GM10266 (cell line): Measurements from ENCODE around the gene NCKAP5.

Source experiments
- DNase-seq: peaks from one replicate; pipeline ENCODE4 v3.0.0; 2012; ENCODE audit errors: extremely low spot score
- TF ChIP-seq, protein P1 (sequence below): IDR thresholded peaks from 2 replicates; pipeline ENCODE4 v1.5.1; 2012; ENCODE audit warnings: mild to moderate bottlenecking, low read depth; ENCODE audit not compliant: control insufficient read depth, insufficient read depth; ENCODE audit errors: missing control alignments

NCKAP5 gene

DNA sequence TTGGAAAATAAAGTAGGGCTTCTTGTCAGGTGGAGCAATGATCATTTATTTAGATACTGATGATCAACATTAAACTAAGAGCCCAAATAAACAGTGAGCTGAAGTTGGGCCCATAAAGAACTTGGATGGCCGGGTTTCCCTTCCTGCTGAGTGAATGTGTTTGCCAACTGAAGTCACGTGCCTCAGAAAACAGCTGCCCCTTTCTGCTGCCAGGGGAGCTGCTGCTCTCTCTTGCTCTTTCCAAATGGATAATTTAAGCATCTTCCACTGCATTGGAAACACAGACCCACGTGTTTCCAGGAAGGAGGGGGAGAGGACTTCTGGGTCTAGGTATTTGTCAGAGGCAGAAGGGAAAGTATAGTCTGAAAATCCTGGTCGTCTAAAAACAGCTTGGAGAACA, 22.9 kb upstream of the NCKAP5 start:
- DNase-seq = no peak

DNA sequence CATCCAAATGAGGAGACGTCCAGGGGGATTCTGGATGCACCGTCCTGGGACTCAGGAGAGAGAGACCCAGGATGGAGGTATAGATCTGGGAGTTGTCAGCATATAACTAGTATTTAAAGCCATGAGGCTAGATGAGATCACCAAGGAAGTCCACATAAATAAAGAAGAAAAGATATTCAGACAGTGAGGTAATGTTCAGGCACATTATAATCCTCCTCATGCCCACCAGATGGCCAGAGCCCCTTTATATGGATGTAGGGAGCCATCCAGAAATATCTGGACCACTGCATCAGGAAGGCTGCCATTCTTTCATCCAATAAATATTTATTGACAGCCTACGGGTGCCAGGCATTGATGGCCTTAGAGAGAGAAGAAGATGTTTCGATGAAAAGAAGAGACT, 21.2 kb upstream of the NCKAP5 start:
- TF ChIP-seq, protein P1, sequence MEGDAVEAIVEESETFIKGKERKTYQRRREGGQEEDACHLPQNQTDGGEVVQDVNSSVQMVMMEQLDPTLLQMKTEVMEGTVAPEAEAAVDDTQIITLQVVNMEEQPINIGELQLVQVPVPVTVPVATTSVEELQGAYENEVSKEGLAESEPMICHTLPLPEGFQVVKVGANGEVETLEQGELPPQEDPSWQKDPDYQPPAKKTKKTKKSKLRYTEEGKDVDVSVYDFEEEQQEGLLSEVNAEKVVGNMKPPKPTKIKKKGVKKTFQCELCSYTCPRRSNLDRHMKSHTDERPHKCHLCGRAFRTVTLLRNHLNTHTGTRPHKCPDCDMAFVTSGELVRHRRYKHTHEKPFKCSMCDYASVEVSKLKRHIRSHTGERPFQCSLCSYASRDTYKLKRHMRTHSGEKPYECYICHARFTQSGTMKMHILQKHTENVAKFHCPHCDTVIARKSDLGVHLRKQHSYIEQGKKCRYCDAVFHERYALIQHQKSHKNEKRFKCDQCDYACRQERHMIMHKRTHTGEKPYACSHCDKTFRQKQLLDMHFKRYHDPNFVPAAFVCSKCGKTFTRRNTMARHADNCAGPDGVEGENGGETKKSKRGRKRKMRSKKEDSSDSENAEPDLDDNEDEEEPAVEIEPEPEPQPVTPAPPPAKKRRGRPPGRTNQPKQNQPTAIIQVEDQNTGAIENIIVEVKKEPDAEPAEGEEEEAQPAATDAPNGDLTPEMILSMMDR = no peak
- DNase-seq = no peak

More for the DNA sequence above, 22.9 kb upstream of the NCKAP5 start:
- TF ChIP-seq, protein P1 = no peak

- no peak for DNase-seq
- TF ChIP-seq, protein P1 = no peak
These were observed 19.9 kb upstream of the NCKAP5 start for GRCh38 chr2:133588144-133588543.

- TF ChIP-seq, protein P1 = no peak
These were observed 18.7 kb upstream of the NCKAP5 start for GRCh38 chr2:133586978-133587377.

DNA sequence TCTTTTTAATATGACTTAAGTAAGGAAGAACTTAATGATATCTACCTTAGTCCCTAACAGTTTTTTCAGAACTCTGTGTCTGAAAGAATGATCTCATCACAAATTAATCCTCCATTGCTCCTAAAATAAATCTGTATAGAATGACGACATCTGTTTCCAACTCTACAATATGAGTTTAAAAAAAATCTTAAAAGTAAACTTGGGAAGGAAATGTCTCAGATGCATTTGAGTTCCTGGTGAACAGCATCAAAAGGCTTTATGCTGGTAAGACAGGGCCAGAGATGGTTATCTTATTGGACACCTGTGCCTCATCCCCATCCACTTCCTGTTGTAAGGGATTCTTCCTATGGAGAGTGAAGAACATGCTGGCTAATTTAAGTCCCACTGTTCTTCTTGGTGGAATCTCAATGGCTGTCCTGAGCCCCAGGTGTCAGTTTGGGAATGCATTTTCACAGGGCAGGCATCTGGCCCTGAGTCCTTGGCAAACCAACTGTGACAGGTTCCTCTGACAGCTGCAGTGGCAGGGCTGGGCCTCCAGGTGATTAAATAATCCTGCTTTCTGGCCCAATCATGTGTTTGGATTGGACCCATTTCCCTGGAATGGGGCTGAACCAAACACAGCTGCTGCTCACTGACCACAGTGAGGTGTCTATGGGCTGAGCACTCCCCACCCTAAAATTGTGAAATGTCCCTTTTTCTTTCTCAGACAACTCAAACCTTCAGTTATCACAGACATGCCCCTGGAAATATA, 12.9 kb upstream of the NCKAP5 start:
- TF ChIP-seq, protein P1 = no peak
- no peak for DNase-seq

More at GRCh38 chr2:133586978-133587377, 18.7 kb upstream of the NCKAP5 start:
- no peak for DNase-seq

DNA sequence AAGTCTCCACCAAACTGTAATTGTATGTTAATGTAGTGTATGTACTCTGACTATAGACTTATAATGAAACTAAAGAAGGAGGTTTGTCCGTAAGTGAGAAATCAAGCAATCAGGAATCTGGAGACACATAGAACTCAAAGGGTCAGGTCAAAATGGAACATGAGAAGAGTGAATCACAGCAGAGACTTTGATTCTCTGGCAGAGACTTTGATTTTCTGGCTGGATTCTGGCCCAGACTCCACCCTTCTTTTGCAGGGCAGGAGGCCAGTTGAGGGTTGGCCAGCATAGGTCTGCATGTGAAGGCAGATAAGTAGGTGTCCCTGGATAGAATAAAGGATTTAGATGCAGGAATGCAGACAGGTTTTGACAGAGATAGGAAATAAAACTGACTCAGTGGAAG, 11.0 kb upstream of the NCKAP5 start:
- TF ChIP-seq, protein P1 = no peak
- no peak for DNase-seq

- TF ChIP-seq, protein P1 = no peak
These were observed 8.5 kb upstream of the NCKAP5 start for GRCh38 chr2:133576714-133577113.

More at GRCh38 chr2:133576714-133577113, 8.5 kb upstream of the NCKAP5 start:
- no peak for DNase-seq
